Measurements from ENCODE around the gene RAMACL. TPM values are rescaled to one million over a fixed set of nuclear protein-coding genes. Genes with fewer than 3 reads are reported as not detected.

The RAMACL gene
- total and polyA plus RNA-seq, 2 of the 13 experiments (the other 11 are each of a cell fraction or from before 2014, with no cell fraction given) = 0.09 to 0.29 TPM

DNA sequence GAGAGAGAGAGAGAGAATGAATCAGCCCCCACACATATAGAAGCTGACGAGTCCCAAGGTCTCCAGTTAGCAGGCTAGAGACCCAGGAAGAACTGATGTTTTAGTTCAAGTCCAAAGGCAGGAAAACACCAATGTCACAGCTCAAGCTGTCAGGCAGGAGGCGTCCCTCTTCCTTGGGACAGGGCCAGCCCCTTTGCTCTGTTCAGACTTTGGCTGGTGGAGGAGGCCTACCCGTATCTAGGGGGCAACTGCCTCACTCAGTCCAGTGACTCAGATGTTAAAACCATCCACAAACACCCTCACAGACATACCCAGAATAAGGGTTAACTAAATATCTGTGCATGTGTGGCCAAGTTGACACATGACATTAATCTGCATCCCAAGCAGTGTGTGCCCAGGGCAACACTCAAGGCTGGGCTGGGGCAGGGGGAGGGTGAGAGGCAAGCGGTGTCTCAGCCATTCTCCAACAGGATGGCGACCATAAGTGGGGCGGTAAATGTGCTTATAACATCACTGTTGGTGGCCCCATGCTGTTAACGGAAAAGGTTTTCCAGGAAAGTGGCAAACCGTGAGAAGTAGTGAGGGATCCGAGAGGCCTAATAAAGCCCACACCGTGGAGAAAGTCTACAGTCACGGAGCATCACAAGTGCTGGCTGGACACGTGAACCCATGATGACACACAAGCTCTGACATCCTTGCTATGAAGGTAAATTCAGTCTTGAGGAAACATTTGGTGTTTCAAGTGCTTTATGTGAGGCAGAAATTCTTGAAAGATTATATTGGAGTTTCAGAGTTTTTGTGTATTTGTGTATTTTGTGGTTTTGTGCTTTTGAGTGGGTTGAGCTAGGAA is 28.1 kb downstream of the RAMACL start:
- BruUV-seq (replicated peaks) = no TSS peak
- ChIA-PET CTCF (ENCODE audit: low intra/inter-chr PET ratio, low total read pairs) (no interaction called here), POLR2A (no interaction called here)
- Histone ChIP-seq H3K79me2 (ENCODE audit: insufficient read depth, low read length) (no peaks in the 10 kb centered on the region), H3K4me3 (replicated peaks in 1 of 3; ENCODE audit: insufficient read depth in 1 of 3, low read depth in 2 of 3, low read length in 3 of 3) (no peak overlapping the region), H3K4me2 (ENCODE audit: low read depth, low read length) (no peak overlapping the region), H3K27me3 (ENCODE audit: control insufficient read depth in 1 of 2, insufficient read depth in 2 of 2, low read length in 2 of 2) (peaks cover 11 to 77% of the 10 kb centered on the region in 2 experiments; a peak in 3 of 5 replicates), H3K4me1 (ENCODE audit: insufficient read depth, low read length) (no peaks in the 10 kb centered on the region), H2AFZ (ENCODE audit: low read length) (no peak overlapping the region), H3K9me3 (ENCODE audit: low read length) (no peaks in the 10 kb centered on the region), H4K20me1 (ENCODE audit: insufficient read depth, low read length) (no peaks in the 10 kb centered on the region), H3K27ac (ENCODE audit: extremely low read length, insufficient read depth, low read length) (no peak overlapping the region), H3K9ac (ENCODE audit: insufficient read depth, low read depth, low read length) (no peak overlapping the region), H3K36me3 (replicated peaks in 1 of 2; ENCODE audit: control insufficient read depth in 1 of 2, insufficient read depth in 2 of 2, low read length in 2 of 2) (no peaks in the 10 kb centered on the region)
- WGBS (ENCODE audit: low lambda C conversion rate) = 16% methylated on average over 12 of the region's 12 CpGs
- intact Hi-C loops (cut with micrococcal nuclease; ENCODE audit: unreplicated experiment) = no loop called here
- no peak for ATAC-seq
- no peak for DNase-seq (ENCODE audit: low spot score)
- TF ChIP-seq, protein P1, sequence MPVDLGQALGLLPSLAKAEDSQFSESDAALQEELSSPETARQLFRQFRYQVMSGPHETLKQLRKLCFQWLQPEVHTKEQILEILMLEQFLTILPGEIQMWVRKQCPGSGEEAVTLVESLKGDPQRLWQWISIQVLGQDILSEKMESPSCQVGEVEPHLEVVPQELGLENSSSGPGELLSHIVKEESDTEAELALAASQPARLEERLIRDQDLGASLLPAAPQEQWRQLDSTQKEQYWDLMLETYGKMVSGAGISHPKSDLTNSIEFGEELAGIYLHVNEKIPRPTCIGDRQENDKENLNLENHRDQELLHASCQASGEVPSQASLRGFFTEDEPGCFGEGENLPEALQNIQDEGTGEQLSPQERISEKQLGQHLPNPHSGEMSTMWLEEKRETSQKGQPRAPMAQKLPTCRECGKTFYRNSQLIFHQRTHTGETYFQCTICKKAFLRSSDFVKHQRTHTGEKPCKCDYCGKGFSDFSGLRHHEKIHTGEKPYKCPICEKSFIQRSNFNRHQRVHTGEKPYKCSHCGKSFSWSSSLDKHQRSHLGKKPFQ (CRISPR knock-in tag; IDR thresholded peaks at IDR 0.05; ENCODE audit: insufficient replicate concordance) = no peak
- in situ Hi-C loops (cut with HindIII; ENCODE audit: extremely low pct_ligation_motif_present, low pct_unique_long_range_greater_than_20kb) = no loop called here
- FAIRE-seq = no peak

DNA sequence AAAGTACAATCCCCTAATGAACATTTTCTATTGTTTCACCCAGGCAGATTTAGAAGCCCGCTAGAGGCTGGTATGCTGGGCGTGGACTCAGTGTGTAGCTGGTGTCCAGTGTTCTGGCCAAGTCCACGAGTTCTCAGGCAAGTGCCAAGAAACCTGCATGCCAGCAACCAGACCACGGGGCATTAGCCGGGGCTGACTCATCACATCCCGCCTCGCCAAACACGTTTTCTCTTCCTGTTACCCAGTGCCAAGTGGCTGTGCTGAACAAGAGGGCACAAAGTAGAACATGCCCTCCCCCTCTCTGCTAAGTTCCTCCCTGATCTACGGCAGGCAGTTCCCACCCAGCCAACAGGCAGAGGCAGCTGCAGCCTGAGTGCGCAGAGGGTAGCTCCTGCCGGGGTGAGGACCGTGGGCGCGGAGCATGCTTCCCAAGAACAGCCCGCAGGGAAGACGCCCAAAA is 29.6 kb downstream of the RAMACL start:
- in situ Hi-C loops (cut with HindIII; ENCODE audit: extremely low pct_ligation_motif_present, low pct_unique_long_range_greater_than_20kb) (no loop called here), intact Hi-C loops (cut with micrococcal nuclease; ENCODE audit: unreplicated experiment) (no loop called here)
- H2AFZ ChIP-seq (ENCODE audit: low read length) = no peak overlapping the region
- FAIRE-seq (no peak), DNase-seq (ENCODE audit: low spot score) (no peak), ATAC-seq (no peak)
- H3K9me3 ChIP-seq (ENCODE audit: low read length) = no peaks in the 10 kb centered on the region
- CTCF ChIA-PET (ENCODE audit: low intra/inter-chr PET ratio, low total read pairs) = no interaction called here
- H3K4me3 ChIP-seq (replicated peaks in 1 of 3; ENCODE audit: insufficient read depth in 1 of 3, low read depth in 2 of 3, low read length in 3 of 3) = no peak overlapping the region
- no peaks in the 10 kb centered on the region for H3K4me1 ChIP-seq (ENCODE audit: insufficient read depth, low read length)
- H3K79me2 ChIP-seq (ENCODE audit: insufficient read depth, low read length) = no peaks in the 10 kb centered on the region
- no TSS peak for BruUV-seq (replicated peaks)
- no peak overlapping the region for H3K4me2 ChIP-seq (ENCODE audit: low read depth, low read length)
- peaks cover 8 to 79% of the 10 kb centered on the region in 2 experiments; a peak in 3 of 5 replicates for H3K27me3 ChIP-seq (ENCODE audit: control insufficient read depth in 1 of 2, insufficient read depth in 2 of 2, low read length in 2 of 2)
- no peaks in the 10 kb centered on the region for H3K36me3 ChIP-seq (replicated peaks in 1 of 2; ENCODE audit: control insufficient read depth in 1 of 2, insufficient read depth in 2 of 2, low read length in 2 of 2)
- no peak overlapping the region for H3K27ac ChIP-seq (ENCODE audit: extremely low read length, insufficient read depth, low read length)
- no peaks in the 10 kb centered on the region for H4K20me1 ChIP-seq (ENCODE audit: insufficient read depth, low read length)
- WGBS (ENCODE audit: low lambda C conversion rate) = 46% methylated on average over 15 of the region's 16 CpGs
- POLR2A ChIA-PET = no interaction called here
- H3K9ac ChIP-seq (ENCODE audit: insufficient read depth, low read depth, low read length) = no peak overlapping the region
- TF ChIP-seq RBFOX2 (IDR thresholded peaks at IDR 0.05; ENCODE audit: low read depth, low read length) (no peak), KAT7 (CRISPR knock-in tag; IDR thresholded peaks at IDR 0.05; ENCODE audit: borderline replicate concordance) (no peak), HOXA7 (CRISPR knock-in tag; IDR thresholded peaks at IDR 0.05) (no peak), ZNF3 (CRISPR knock-in tag; IDR thresholded peaks at IDR 0.05) (no peak), NFE2L1 (CRISPR knock-in tag; IDR thresholded peaks at IDR 0.05; ENCODE audit: borderline replicate concordance) (no peak), MYNN (CRISPR knock-in tag; IDR thresholded peaks at IDR 0.05; ENCODE audit: low read depth) (no peak), HNRNPK (IDR thresholded peaks at IDR 0.05; ENCODE audit: low read depth, low read length, poor library complexity, severe bottlenecking) (no peak), ZNF878 (CRISPR knock-in tag; IDR thresholded peaks at IDR 0.05) (no peak), ZNF678 (CRISPR knock-in tag; IDR thresholded peaks at IDR 0.05) (no peak), ZNF775 (CRISPR knock-in tag; IDR thresholded peaks at IDR 0.05; ENCODE audit: borderline replicate concordance) (no peak), HHEX (CRISPR knock-in tag; IDR thresholded peaks at IDR 0.05) (no peak), ZNF530 (CRISPR knock-in tag; IDR thresholded peaks at IDR 0.05; ENCODE audit: low read depth) (no peak), GATAD1 (CRISPR knock-in tag; IDR thresholded peaks at IDR 0.05) (no peak), ZNF556 (CRISPR knock-in tag; IDR thresholded peaks at IDR 0.05; ENCODE audit: borderline replicate concordance) (no peak)
- TF ChIP-seq, protein P2, sequence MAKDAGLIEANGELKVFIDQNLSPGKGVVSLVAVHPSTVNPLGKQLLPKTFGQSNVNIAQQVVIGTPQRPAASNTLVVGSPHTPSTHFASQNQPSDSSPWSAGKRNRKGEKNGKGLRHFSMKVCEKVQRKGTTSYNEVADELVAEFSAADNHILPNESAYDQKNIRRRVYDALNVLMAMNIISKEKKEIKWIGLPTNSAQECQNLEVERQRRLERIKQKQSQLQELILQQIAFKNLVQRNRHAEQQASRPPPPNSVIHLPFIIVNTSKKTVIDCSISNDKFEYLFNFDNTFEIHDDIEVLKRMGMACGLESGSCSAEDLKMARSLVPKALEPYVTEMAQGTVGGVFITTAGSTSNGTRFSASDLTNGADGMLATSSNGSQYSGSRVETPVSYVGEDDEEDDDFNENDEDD (CRISPR knock-in tag; IDR thresholded peaks at IDR 0.05; ENCODE audit: borderline replicate concordance) = no peak

Measured in HepG2 (cell line).